Mesothelial cell of epicardium (in vitro differentiated cells): Measurements from ENCODE around the gene MARS1. TPM values are rescaled to one million over a fixed set of nuclear protein-coding genes. Genes with fewer than 3 reads are reported as not detected.
"Not testable (repeated sequence)": the region's sequence is repeated elsewhere in the genome, so short reads cannot be mapped to it uniquely, and the experiment has no call there.

Experiments used
- DNase-seq, 2 experiments: peaks; one replicate each; pipeline ENCODE4 v3.0.0; 2021; ENCODE audit warnings: low spot score in 2 of 2; ENCODE audit not compliant: unreplicated experiment in 2 of 2
- H3K27ac Mint-ChIP-seq: 2 replicates; pipeline ENCODE4 v1.8.0; 2021; ENCODE audit warnings: mixed read lengths
- H3K27me3 Mint-ChIP-seq: 2 replicates; pipeline ENCODE4 v1.8.0; 2021; ENCODE audit warnings: low read depth, mixed read lengths
- H3K36me3 Mint-ChIP-seq: 2 replicates; pipeline ENCODE4 v1.8.0; 2021; ENCODE audit warnings: mixed read lengths
- H3K4me1 Mint-ChIP-seq: 2 replicates; pipeline ENCODE4 v1.8.0; 2021; ENCODE audit warnings: mixed read lengths
- H3K4me3 Mint-ChIP-seq: 2 replicates; pipeline ENCODE4 v1.8.0; 2021; ENCODE audit warnings: mild to moderate bottlenecking, moderate library complexity, mixed read lengths
- H3K9me3 Mint-ChIP-seq: 2 replicates; pipeline ENCODE4 v1.8.0; 2021; ENCODE audit warnings: mixed read lengths
- CTCF ChIP-seq: fragments of 200-600 bp; sonication (generic); IDR thresholded peaks from one replicate; pipeline ENCODE4 v1.5.0; 2021; ENCODE audit warnings: antibody characterized with exemption; ENCODE audit not compliant: unreplicated experiment
- total RNA-seq: library from RNA; stranded (reverse); gene quantifications from 3 replicates; pipeline ENCODE4 v1.2.1, GENCODE V29; 2021

The MARS1 gene
- 163 to 192 TPM (median 177 TPM) in 3 replicates for total RNA-seq

GRCh38 chr12:57487597-57488401 lies at the start of gene MARS1:
MARS1 (plus strand) TSS chr12:57488068; CDS start chr12:57488091, 23 bp downstream.
- Mint-ChIP-seq H3K4me1 (peaks cover 21% of the 10 kb centered on the region), H3K27me3 (no peaks in the 10 kb centered on the region), H3K9me3 (no peaks in the 10 kb centered on the region), H3K36me3 (peaks cover 13% of the 10 kb centered on the region), H3K4me3 (peak within 1 kb of the TSS; percentile 95), H3K27ac (peak within 1 kb of the TSS; percentile 95)
- DNase-seq: peak; percentile 73 to 82
- TF ChIP-seq CTCF: no peak

GRCh38 chr12:57438400-57438799 lies 49.5 kb upstream of the MARS1 start:
- Mint-ChIP-seq H3K27me3 (no peaks in the 10 kb centered on the region), H3K36me3 (no peaks in the 10 kb centered on the region), H3K4me3 (no peak overlapping the region), H3K9me3 (peaks cover 3% of the 10 kb centered on the region), H3K27ac (no peak overlapping the region), H3K4me1 (peaks cover 4% of the 10 kb centered on the region)
- DNase-seq: no peak
- no peak for TF ChIP-seq CTCF

- Mint-ChIP-seq H3K36me3 (no peaks in the 10 kb centered on the region), H3K27ac (no peak overlapping the region), H3K9me3 (peaks cover 3% of the 10 kb centered on the region), H3K4me1 (peaks cover 4% of the 10 kb centered on the region), H3K4me3 (no peak overlapping the region), H3K27me3 (no peaks in the 10 kb centered on the region)
- DNase-seq: no peak
- no peak for TF ChIP-seq CTCF
These were observed 48.1 kb upstream of the MARS1 start for GRCh38 chr12:57439762-57440266.

- not testable (repeated sequence) for H3K9me3 Mint-ChIP-seq, H3K27ac Mint-ChIP-seq, H3K4me1 Mint-ChIP-seq, H3K27me3 Mint-ChIP-seq, DNase-seq, H3K4me3 Mint-ChIP-seq, H3K36me3 Mint-ChIP-seq
These were observed 46.5 kb upstream of the MARS1 start for GRCh38 chr12:57441393-57441792.

- H3K27ac Mint-ChIP-seq: no peak overlapping the region
- H3K4me1 Mint-ChIP-seq: no peaks in the 10 kb centered on the region
- H3K27me3 Mint-ChIP-seq: no peaks in the 10 kb centered on the region
- H3K9me3 Mint-ChIP-seq: peaks cover 3% of the 10 kb centered on the region
- no peak for DNase-seq
- no peaks in the 10 kb centered on the region for H3K36me3 Mint-ChIP-seq
- no peak for TF ChIP-seq CTCF
- H3K4me3 Mint-ChIP-seq: no peak overlapping the region
These were observed 45.9 kb upstream of the MARS1 start for GRCh38 chr12:57441846-57442427.

GRCh38 chr12:57444337-57444736 lies 43.5 kb upstream of the MARS1 start:
- H3K4me3 Mint-ChIP-seq, H3K9me3 Mint-ChIP-seq, H3K36me3 Mint-ChIP-seq, H3K27ac Mint-ChIP-seq, DNase-seq, H3K27me3 Mint-ChIP-seq, H3K4me1 Mint-ChIP-seq: not testable (repeated sequence)
